GM12878 (cell line): Measurements from ENCODE around the gene U2AF2. TPM values are rescaled to one million over a fixed set of nuclear protein-coding genes. Genes with fewer than 3 reads are reported as not detected.

Experiments used
- BHLHE40 ChIP-seq, 2 experiments: fragments of 450-650 bp in 1 of 2; IDR thresholded peaks; 2 replicates each; pipeline ENCODE4 v1.6.1; 2011 to 2017; ENCODE audit warnings: low read depth in 2 of 2, borderline replicate concordance in 1 of 2, improper control_type of control experiment in 1 of 2, low read length in 1 of 2, mild to moderate bottlenecking in 1 of 2
- E4F1 ChIP-seq: fragments of 450-650 bp; IDR thresholded peaks from 2 replicates; pipeline ENCODE4 v1.6.1; 2018; ENCODE audit warnings: borderline replicate concordance, mild to moderate bottlenecking; ENCODE audit not compliant: partially characterized antibody
- ELK1 ChIP-seq: IDR thresholded peaks from 2 replicates; pipeline ENCODE4 v1.6.1; 2012; ENCODE audit warnings: low read depth, low read length, improper control_type of control experiment
- ESRRA ChIP-seq: IDR thresholded peaks from 2 replicates; pipeline ENCODE4 v1.6.1; 2012; ENCODE audit warnings: mild to moderate bottlenecking, low read length, improper control_type of control experiment
- FOXM1 ChIP-seq: IDR thresholded peaks from 2 replicates; pipeline ENCODE4 v1.6.1; 2012; ENCODE audit warnings: low read depth, mild to moderate bottlenecking, inconsistent platforms, low read length, moderate library complexity
- IKZF1 ChIP-seq: fragments of 450-650 bp; conservative IDR thresholded peaks from 2 replicates; pipeline ENCODE4 v1.6.1; 2017; ENCODE audit warnings: antibody characterized with exemption, mild to moderate bottlenecking
- KDM1A ChIP-seq: fragments of 200-600 bp; sonication (generic); IDR thresholded peaks from 2 replicates; pipeline ENCODE4 v1.6.1; 2016; ENCODE audit warnings: borderline replicate concordance
- KLF5 ChIP-seq: fragments of 450-650 bp; IDR thresholded peaks from 2 replicates; pipeline ENCODE4 v1.6.1; 2014; ENCODE audit warnings: mild to moderate bottlenecking; ENCODE audit not compliant: partially characterized antibody
- MEF2A ChIP-seq: IDR thresholded peaks from 2 replicates; pipeline ENCODE4 v1.6.1; 2011; ENCODE audit warnings: low read depth, mild to moderate bottlenecking, low read length, moderate library complexity; ENCODE audit not compliant: insufficient read depth
- MXI1 ChIP-seq: fragments of 150-350 bp; IDR thresholded peaks from 2 replicates; pipeline ENCODE4 v1.6.1; 2011; ENCODE audit warnings: low read depth, mild to moderate bottlenecking, inconsistent platforms, low read length, improper control_type of control experiment
- NBN ChIP-seq: fragments of 450-650 bp; IDR thresholded peaks from 2 replicates; pipeline ENCODE4 v1.6.1; 2016
- NFXL1 ChIP-seq: fragments of 450-650 bp; IDR thresholded peaks from 2 replicates; pipeline ENCODE4 v1.6.1; 2017; ENCODE audit warnings: antibody characterized with exemption, mild to moderate bottlenecking, borderline replicate concordance
- POLR2A ChIP-seq: IDR thresholded peaks from 2 replicates; pipeline ENCODE4 v1.6.1; 2011; ENCODE audit warnings: low read depth, mild to moderate bottlenecking, low read length
- RAD51 ChIP-seq: fragments of 450-650 bp; IDR thresholded peaks from 2 replicates; pipeline ENCODE4 v1.6.1; 2016; ENCODE audit warnings: moderate library complexity, mild to moderate bottlenecking, inconsistent platforms
- STAT1 ChIP-seq: fragments of 450-650 bp; conservative IDR thresholded peaks from 2 replicates; pipeline ENCODE4 v1.6.1; 2014; ENCODE audit warnings: antibody characterized with exemption, mild to moderate bottlenecking
- TCF12 ChIP-seq: IDR thresholded peaks from 2 replicates; pipeline ENCODE4 v1.6.1; 2011; ENCODE audit warnings: low read depth, mild to moderate bottlenecking, low read length
- YY1 ChIP-seq: IDR thresholded peaks from 2 replicates; pipeline ENCODE4 v1.6.1; 2011; ENCODE audit warnings: low read depth, mild to moderate bottlenecking, low read length
- ZBTB40 ChIP-seq: fragments of 450-650 bp; IDR thresholded peaks from 2 replicates; pipeline ENCODE4 v1.6.1; 2016; ENCODE audit warnings: mild to moderate bottlenecking, moderate library complexity, borderline replicate concordance
- polyA plus RNA-seq, 11 experiments: library from polyadenylated mRNA; depleted of rRNA in 4 of 11; unstranded in 6 of 11; stranded (reverse) in 5 of 11; fragments of >200 nt; fragmentation: Nextera tagmentation in 4 of 11; fragmentation: Illumina TruSeq in 1 of 11; extraction: Ambion mirVana in 4 of 11; extraction: Trizol in 1 of 11; gene quantifications; 1 replicate in 1 of 11; 2 replicates in 10 of 11; pipeline versions ENCODE4 v1.2.1 to v1.2.3, GENCODE V29; 2011 to 2016; ENCODE audit warnings: inconsistent platforms in 2 of 11, missing spikeins in 2 of 11, low read depth in 1 of 11
- total RNA-seq, 4 experiments: library from RNA; depleted of rRNA in 3 of 4; stranded (reverse); fragments of >200 nt in 3 of 4; fragmentation: Illumina TruSeq in 1 of 4; extraction: Trizol in 1 of 4; gene quantifications; 2 replicates each; pipeline versions ENCODE4 v1.2.1 to v1.2.3, GENCODE V29; 2013 to 2021

U2AF2 gene
- total and polyA plus RNA-seq, 10 of the 15 experiments (the other 5 are each of a cell fraction or from before 2014, with no cell fraction given) = 3.0 to 338 (median 130) TPM

DNA sequence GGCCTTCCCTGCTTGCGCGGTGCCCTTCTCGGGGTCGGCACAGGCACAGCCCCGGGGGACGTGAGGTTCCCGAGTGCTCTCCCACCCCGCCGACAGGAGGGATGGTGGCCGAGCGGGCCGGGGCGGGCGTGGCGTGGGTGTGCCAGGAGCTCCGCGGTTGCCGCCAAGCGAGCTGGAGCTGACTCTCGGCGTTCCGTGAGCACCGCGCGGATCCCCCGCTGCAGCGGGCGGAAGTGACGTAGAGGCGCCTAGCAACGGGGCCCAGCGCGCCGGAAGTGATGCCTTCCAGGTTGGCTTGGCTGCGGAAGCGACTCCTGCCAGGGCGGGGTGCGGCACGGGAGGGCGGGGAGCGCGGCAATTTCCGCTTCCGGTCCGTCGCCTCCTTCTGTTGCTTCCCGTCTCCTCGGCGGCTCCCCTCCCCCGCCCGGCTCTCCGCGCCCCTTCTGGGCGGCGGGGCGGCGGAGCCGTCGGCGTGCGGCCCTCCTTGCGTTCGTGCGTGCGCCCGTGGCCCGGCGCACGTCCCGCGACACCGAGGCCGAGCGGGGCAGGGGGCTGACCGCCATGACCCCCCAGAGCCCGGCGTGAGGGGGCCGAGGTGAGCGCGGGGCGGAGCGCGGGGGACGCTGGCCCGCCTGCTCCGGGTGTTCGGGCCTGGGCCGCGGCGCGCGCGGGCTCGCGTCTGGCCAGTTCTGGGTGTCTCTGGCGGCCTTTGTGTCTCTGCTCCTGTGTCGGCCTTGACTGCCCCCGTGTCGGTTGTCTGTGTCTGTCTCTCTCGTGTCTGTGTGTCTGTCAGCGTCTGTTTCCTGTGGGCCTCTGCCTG is 20.2 kb downstream of the U2AF2 start, which contains the start of gene EPN1 (continued):
- TF ChIP-seq STAT1 (0 out of 2 replicates have a peak, but pooled peaks have one; percentile 52), BHLHE40 (IDR thresholded peaks at IDR 0.05; ENCODE audit: borderline replicate concordance in 1 of 2, low read depth in 2 of 2, low read length in 1 of 2) (peak; percentile 88 to 96), ESRRA (0 out of 2 replicates have a peak, but pooled peaks have one; percentile 20), ZBTB40 (peak; percentile 94), E4F1 (peak; percentile 64), YY1 (peak; percentile 78; the same call in 1 of the 2 replicates), KLF5 (peak; percentile 70), NBN (peak; percentile 77), ELK1 (peak; percentile 82), MXI1 (peak; percentile 83), NFXL1 (0 out of 2 replicates have a peak, but pooled peaks have one; percentile 61), TCF12 (no peak), RAD51 (no peak), KDM1A (no peak), POLR2A (peak; percentile 72), IKZF1 (peak; percentile 93), FOXM1 (no peak), MEF2A (0 out of 2 replicates have a peak, but pooled peaks have one; percentile 26)
